ENCODE data around the gene NLRP14.

GRCh38 chr11:6992457-6993417 is 27.5 kb upstream of the NLRP14 start:
- no peak for TF ChIP-seq CTCF (IDR thresholded peaks at IDR 0.05)
- peak; percentile 78 for TF ChIP-seq POLR2AphosphoS5 (IDR thresholded peaks at IDR 0.05)
- no peak for TF ChIP-seq POLR2A (IDR thresholded peaks at IDR 0.05)
- TF ChIP-seq EP300 (IDR thresholded peaks at IDR 0.05): no peak

All from gastroesophageal sphincter (tissue), 3 donors.